ENCODE data around the gene ADAMTS17.
"Not testable (repeated sequence)": the region's sequence is repeated elsewhere in the genome, so short reads cannot be mapped to it uniquely, and the experiment has no call there.

The ADAMTS17 gene

DNA sequence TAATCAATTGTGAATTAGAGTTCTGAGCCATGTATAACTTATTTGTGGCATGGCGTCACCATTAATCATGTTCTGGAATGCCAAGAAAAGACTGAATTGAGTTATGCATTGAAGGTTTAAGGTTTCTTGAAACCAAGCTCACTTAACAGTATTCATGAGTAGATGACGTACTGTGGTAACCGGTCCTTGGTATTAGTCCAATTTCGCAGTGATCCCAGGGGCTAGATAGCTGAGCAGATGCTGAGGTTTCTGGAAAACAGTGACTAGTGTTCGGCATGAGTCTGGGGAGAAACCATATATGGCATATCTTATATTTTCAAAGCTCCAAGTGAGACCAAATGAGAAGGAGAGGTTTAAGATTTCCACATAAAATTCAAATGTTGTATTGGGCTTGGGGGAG is 390.3 kb downstream of the ADAMTS17 start:
- Histone ChIP-seq H3K36me3 (ENCODE audit: control insufficient read depth, insufficient read depth, low read length) (no peaks in the 10 kb centered on the region), H3K4me1 (ENCODE audit: control insufficient read depth, insufficient read depth, low read length) (peaks cover 7% of the 10 kb centered on the region; the same call in 1 of the 2 replicates), H3K9ac (ENCODE audit: low read length) (no peak overlapping the region), H3K9me3 (ENCODE audit: control insufficient read depth, insufficient read depth, low read depth, low read length) (no peaks in the 10 kb centered on the region), H3K27me3 (ENCODE audit: control insufficient read depth, insufficient read depth, low read length) (no peaks in the 10 kb centered on the region), H3K4me3 (ENCODE audit: low read depth, low read length) (no peak overlapping the region), H3K27ac (ENCODE audit: low read depth, low read length) (no peak overlapping the region)

DNA sequence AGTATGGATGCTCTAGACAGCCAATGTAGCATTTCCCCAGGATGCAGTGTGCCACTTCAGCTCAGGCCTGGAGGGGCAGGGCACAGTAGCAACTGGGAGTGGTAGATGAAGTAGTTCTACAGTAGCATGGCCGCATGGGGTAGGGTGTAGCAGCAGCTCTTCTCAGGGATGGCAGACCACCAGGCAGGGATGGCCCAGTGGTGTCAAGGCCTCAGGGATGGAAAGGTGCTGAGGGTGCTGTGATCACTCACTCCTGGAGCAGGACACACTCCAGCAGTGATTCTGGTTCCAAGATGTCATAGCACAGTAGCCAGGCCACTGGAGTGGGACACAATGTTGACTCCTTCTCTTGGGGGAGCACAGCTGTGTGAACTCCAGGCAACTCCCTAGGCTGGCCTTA is 397.6 kb downstream of the ADAMTS17 start:
- Histone ChIP-seq H3K9me3 (ENCODE audit: control insufficient read depth, insufficient read depth, low read depth, low read length) (0 out of 2 replicates have a peak, but pooled peaks cover 4% of the 10 kb centered on the region), H3K27ac (ENCODE audit: low read depth, low read length) (no peak overlapping the region), H3K4me1 (ENCODE audit: control insufficient read depth, insufficient read depth, low read length) (no peaks in the 10 kb centered on the region), H3K27me3 (ENCODE audit: control insufficient read depth, insufficient read depth, low read length) (no peaks in the 10 kb centered on the region), H3K36me3 (ENCODE audit: control insufficient read depth, insufficient read depth, low read length) (no peaks in the 10 kb centered on the region), H3K9ac (ENCODE audit: low read length) (no peak overlapping the region), H3K4me3 (ENCODE audit: low read depth, low read length) (no peak overlapping the region)

- Histone ChIP-seq H3K4me1 (ENCODE audit: control insufficient read depth, insufficient read depth, low read length) (no peaks in the 10 kb centered on the region), H3K36me3 (ENCODE audit: control insufficient read depth, insufficient read depth, low read length) (no peaks in the 10 kb centered on the region), H3K9me3 (ENCODE audit: control insufficient read depth, insufficient read depth, low read depth, low read length) (0 out of 2 replicates have a peak, but pooled peaks cover 4% of the 10 kb centered on the region), H3K4me3 (ENCODE audit: low read depth, low read length) (no peak overlapping the region), H3K27me3 (ENCODE audit: control insufficient read depth, insufficient read depth, low read length) (no peaks in the 10 kb centered on the region), H3K9ac (ENCODE audit: low read length) (no peak overlapping the region), H3K27ac (ENCODE audit: low read depth, low read length) (no peak overlapping the region)
Measured at GRCh38 chr15:99943466-99943865, 398.3 kb downstream of the ADAMTS17 start.

DNA sequence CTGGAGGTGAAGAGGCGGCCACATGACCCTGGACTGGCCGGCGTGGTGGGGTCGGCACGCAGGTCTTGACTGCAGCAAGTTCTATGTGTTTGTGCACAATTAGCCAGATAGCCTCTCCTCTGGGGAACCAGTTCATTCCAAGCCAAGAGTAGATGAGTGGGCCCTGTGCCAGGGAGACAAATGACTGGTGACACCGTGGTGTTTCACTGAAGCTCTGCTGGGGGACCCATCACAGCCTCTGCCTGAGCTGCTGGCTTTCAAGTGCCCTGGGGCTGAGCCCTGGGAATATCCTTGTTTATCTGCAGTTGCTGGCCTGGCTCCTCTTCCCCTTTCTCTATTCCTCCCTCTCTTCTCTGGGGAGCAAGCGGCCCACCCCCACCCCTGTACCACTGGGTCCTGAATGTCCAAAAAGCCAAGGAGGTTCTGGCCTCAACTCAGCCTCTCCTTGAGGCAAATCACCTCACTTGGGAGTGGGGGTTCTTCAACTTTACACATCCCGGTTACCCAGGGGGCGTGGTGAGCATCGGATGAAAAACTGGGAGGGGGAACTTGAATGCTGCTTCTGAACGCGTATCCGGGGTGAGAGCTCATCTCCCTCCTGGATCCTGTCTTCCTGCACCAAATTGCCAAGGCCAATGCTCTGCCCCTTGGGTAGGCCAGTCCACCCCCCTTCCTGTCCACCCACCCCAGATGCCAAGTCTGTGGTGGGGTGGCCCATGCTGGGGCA is 408.9 kb downstream of the ADAMTS17 start:
- H3K9ac ChIP-seq (ENCODE audit: low read length), result no peak overlapping the region
- H3K4me1 ChIP-seq (ENCODE audit: control insufficient read depth, insufficient read depth, low read length), result peaks cover 8% of the 10 kb centered on the region
- no peaks in the 10 kb centered on the region for H3K9me3 ChIP-seq (ENCODE audit: control insufficient read depth, insufficient read depth, low read depth, low read length)
- no peak overlapping the region for H3K4me3 ChIP-seq (ENCODE audit: low read depth, low read length)
- H3K36me3 ChIP-seq (ENCODE audit: control insufficient read depth, insufficient read depth, low read length), result no peaks in the 10 kb centered on the region
- no peak overlapping the region for H3K27ac ChIP-seq (ENCODE audit: low read depth, low read length)
- H3K27me3 ChIP-seq (ENCODE audit: control insufficient read depth, insufficient read depth, low read length), result peaks cover 28% of the 10 kb centered on the region

DNA sequence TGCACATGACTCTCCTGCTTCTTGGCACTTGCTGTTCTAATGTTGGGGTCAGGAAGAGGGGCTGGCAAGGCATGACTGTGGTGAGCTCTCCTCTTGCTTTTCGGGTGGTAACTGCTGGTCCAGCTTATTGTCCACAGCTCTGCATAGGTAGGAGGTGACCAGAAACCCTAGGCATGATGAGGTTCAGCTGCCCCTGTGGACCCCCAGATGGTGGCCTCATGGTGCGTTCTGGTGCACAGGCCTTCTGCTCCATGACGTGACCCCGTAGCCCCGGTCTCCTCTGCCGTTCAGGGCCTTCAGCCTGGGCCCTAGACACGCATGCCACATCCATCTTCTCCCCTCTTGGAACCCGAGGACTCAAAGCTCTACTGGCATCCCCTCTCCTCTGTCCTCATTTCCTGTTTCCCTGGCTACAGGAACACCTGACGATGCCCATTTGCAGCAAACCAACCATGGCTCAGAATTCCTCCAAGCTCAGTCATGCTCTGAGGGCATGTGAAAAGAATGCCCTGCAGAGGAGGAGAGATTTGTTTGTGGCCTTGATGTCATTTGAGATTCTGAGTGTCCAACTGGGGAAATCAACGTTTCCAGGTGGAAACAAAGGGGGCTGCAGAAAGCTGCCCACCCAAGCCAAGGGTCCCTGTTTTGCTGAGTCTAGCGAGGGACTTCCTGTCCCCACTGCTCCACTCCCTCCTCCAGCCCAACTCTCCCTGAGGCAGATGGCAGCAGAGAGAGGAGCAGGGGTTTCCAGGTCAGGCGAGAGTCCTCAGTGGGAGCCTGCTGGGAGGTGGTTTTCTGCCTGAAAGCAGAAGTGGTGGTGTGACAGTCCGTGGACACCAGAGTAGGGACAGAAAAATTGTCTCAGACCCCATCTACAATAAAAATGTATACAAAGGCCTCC is 409.8 kb downstream of the ADAMTS17 start:
- H3K4me1 ChIP-seq (ENCODE audit: control insufficient read depth, insufficient read depth, low read length), result peaks cover 8% of the 10 kb centered on the region
- no peaks in the 10 kb centered on the region for H3K36me3 ChIP-seq (ENCODE audit: control insufficient read depth, insufficient read depth, low read length)
- H3K9me3 ChIP-seq (ENCODE audit: control insufficient read depth, insufficient read depth, low read depth, low read length), result no peaks in the 10 kb centered on the region
- H3K27ac ChIP-seq (ENCODE audit: low read depth, low read length), result no peak overlapping the region
- peaks cover 28% of the 10 kb centered on the region for H3K27me3 ChIP-seq (ENCODE audit: control insufficient read depth, insufficient read depth, low read length)
- no peak overlapping the region for H3K9ac ChIP-seq (ENCODE audit: low read length)
- no peak overlapping the region for H3K4me3 ChIP-seq (ENCODE audit: low read depth, low read length)

- Histone ChIP-seq H3K36me3 (ENCODE audit: control insufficient read depth, insufficient read depth, low read length) (no peaks in the 10 kb centered on the region), H3K4me3 (ENCODE audit: low read depth, low read length) (no peak overlapping the region), H3K4me1 (ENCODE audit: control insufficient read depth, insufficient read depth, low read length) (peaks cover 8% of the 10 kb centered on the region), H3K9me3 (ENCODE audit: control insufficient read depth, insufficient read depth, low read depth, low read length) (no peaks in the 10 kb centered on the region), H3K27me3 (ENCODE audit: control insufficient read depth, insufficient read depth, low read length) (peaks cover 32% of the 10 kb centered on the region), H3K9ac (ENCODE audit: low read length) (no peak overlapping the region), H3K27ac (ENCODE audit: low read depth, low read length) (no peak overlapping the region)
Measured at GRCh38 chr15:99930696-99931095, 411.1 kb downstream of the ADAMTS17 start.

DNA sequence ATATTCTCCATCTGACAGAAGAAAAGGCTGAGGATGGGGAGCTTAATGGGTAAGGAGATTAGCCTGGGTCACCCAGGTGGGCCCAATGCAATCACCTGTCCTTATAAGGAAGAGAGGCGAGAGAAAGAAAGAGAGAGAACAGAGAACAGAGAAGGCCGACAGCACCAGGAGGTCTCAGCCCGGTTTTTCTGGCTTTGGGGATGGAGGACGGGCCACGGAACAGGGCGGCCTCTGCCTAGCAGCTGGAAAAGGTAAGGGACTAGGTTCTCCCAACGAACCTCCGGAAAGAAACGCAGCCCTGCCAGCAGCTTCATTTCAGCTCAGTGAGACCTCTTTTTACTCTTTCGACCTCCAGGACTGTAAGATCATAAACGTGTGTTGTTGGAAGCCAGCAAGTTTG is 412.5 kb downstream of the ADAMTS17 start:
- Histone ChIP-seq H3K4me1 (ENCODE audit: control insufficient read depth, insufficient read depth, low read length) (peaks cover 8% of the 10 kb centered on the region), H3K36me3 (ENCODE audit: control insufficient read depth, insufficient read depth, low read length) (no peaks in the 10 kb centered on the region), H3K27me3 (ENCODE audit: control insufficient read depth, insufficient read depth, low read length) (peaks cover 40% of the 10 kb centered on the region), H3K4me3 (ENCODE audit: low read depth, low read length) (peak overlapping the region; percentile 89), H3K9me3 (ENCODE audit: control insufficient read depth, insufficient read depth, low read depth, low read length) (no peaks in the 10 kb centered on the region), H3K27ac (ENCODE audit: low read depth, low read length) (no peak overlapping the region), H3K9ac (ENCODE audit: low read length) (peak overlapping the region; percentile 3)

- Histone ChIP-seq H3K4me3 (ENCODE audit: low read depth, low read length) (peak overlapping the region; percentile 89), H3K27ac (ENCODE audit: low read depth, low read length) (no peak overlapping the region), H3K9me3 (ENCODE audit: control insufficient read depth, insufficient read depth, low read depth, low read length) (no peaks in the 10 kb centered on the region), H3K36me3 (ENCODE audit: control insufficient read depth, insufficient read depth, low read length) (no peaks in the 10 kb centered on the region), H3K27me3 (ENCODE audit: control insufficient read depth, insufficient read depth, low read length) (peaks cover 45% of the 10 kb centered on the region), H3K9ac (ENCODE audit: low read length) (peak overlapping the region; percentile 69), H3K4me1 (ENCODE audit: control insufficient read depth, insufficient read depth, low read length) (peaks cover 8% of the 10 kb centered on the region)
Measured at GRCh38 chr15:99928429-99928981, 413.3 kb downstream of the ADAMTS17 start.

- not testable (repeated sequence) for H3K36me3 ChIP-seq (ENCODE audit: control insufficient read depth, insufficient read depth, low read length); H3K4me3 ChIP-seq (ENCODE audit: low read depth, low read length); H3K9ac ChIP-seq (ENCODE audit: low read length); H3K9me3 ChIP-seq (ENCODE audit: control insufficient read depth, insufficient read depth, low read depth, low read length); H3K4me1 ChIP-seq (ENCODE audit: control insufficient read depth, insufficient read depth, low read length); H3K27ac ChIP-seq (ENCODE audit: low read depth, low read length)
- H3K27me3 ChIP-seq (ENCODE audit: control insufficient read depth, insufficient read depth, low read length), result peaks cover 45% of the 10 kb centered on the region
Measured at GRCh38 chr15:99926532-99926931, 415.2 kb downstream of the ADAMTS17 start.

- Histone ChIP-seq H3K4me3 (ENCODE audit: low read depth, low read length) (peak overlapping the region; percentile 54), H3K27me3 (ENCODE audit: control insufficient read depth, insufficient read depth, low read length) (peaks cover 45% of the 10 kb centered on the region), H3K9ac (ENCODE audit: low read length) (no peak overlapping the region)
Measured at GRCh38 chr15:99925661-99926461, 415.9 kb downstream of the ADAMTS17 start.

More at GRCh38 chr15:99925661-99926461, 415.9 kb downstream of the ADAMTS17 start:
- Histone ChIP-seq H3K36me3 (ENCODE audit: control insufficient read depth, insufficient read depth, low read length) (no peaks in the 10 kb centered on the region), H3K9me3 (ENCODE audit: control insufficient read depth, insufficient read depth, low read depth, low read length) (no peaks in the 10 kb centered on the region), H3K27ac (ENCODE audit: low read depth, low read length) (no peak overlapping the region), H3K4me1 (ENCODE audit: control insufficient read depth, insufficient read depth, low read length) (peaks cover 8% of the 10 kb centered on the region)

Data from HUES6 (cell line).